ENCODE data around the gene DCLK3.

DCLK3 gene

GRCh38 chr3:36701249-36701572, 63.1 kb downstream of the DCLK3 start:
- DNase-seq (ENCODE audit: low read depth in 1 of 2, low spot score in 1 of 2), result no peak
- Histone ChIP-seq H3K27me3 (ENCODE audit: insufficient read depth, poor library complexity, severe bottlenecking) (no peaks in the 10 kb centered on the region), H3K4me3 (replicated peaks; ENCODE audit: insufficient read depth, low read length) (no peak overlapping the region), H3K27ac (replicated peaks) (no peak overlapping the region)
- TF ChIP-seq SPI1 (IDR thresholded peaks at IDR 0.05; ENCODE audit: borderline replicate concordance, low read depth) (no peak), POLR2AphosphoS5 (IDR thresholded peaks at IDR 0.05; ENCODE audit: low read depth) (no peak), CTCF (IDR thresholded peaks at IDR 0.05; ENCODE audit: insufficient read depth, low read length) (no peak), REST (IDR thresholded peaks at IDR 0.05; ENCODE audit: insufficient replicate concordance, low read depth) (no peak), GABPA (IDR thresholded peaks at IDR 0.05; ENCODE audit: low read depth) (no peak)

- TF ChIP-seq REST (IDR thresholded peaks at IDR 0.05; ENCODE audit: insufficient replicate concordance, low read depth), result no peak
- TF ChIP-seq CTCF (IDR thresholded peaks at IDR 0.05; ENCODE audit: insufficient read depth, low read length), result peak; percentile 78
- no peak overlapping the region for H3K27ac ChIP-seq (replicated peaks)
- H3K27me3 ChIP-seq (ENCODE audit: insufficient read depth, poor library complexity, severe bottlenecking), result no peaks in the 10 kb centered on the region
- peak in 1 of 2 experiments; percentile 46 for DNase-seq (ENCODE audit: low read depth in 1 of 2, low spot score in 1 of 2)
- no peak overlapping the region for H3K4me3 ChIP-seq (replicated peaks; ENCODE audit: insufficient read depth, low read length)
Measured at GRCh38 chr3:36700537-36701248, 63.7 kb downstream of the DCLK3 start.

- no peaks in the 10 kb centered on the region for H3K27me3 ChIP-seq (ENCODE audit: insufficient read depth, poor library complexity, severe bottlenecking)
- DNase-seq (ENCODE audit: low read depth in 1 of 2, low spot score in 1 of 2), result no peak
- H3K27ac ChIP-seq (replicated peaks), result no peak overlapping the region
- H3K4me3 ChIP-seq (replicated peaks; ENCODE audit: insufficient read depth, low read length), result no peak overlapping the region
- TF ChIP-seq GABPA (IDR thresholded peaks at IDR 0.05; ENCODE audit: low read depth) (no peak), POLR2AphosphoS5 (IDR thresholded peaks at IDR 0.05; ENCODE audit: low read depth) (no peak), SPI1 (IDR thresholded peaks at IDR 0.05; ENCODE audit: borderline replicate concordance, low read depth) (no peak), REST (IDR thresholded peaks at IDR 0.05; ENCODE audit: insufficient replicate concordance, low read depth) (no peak), CTCF (IDR thresholded peaks at IDR 0.05; ENCODE audit: insufficient read depth, low read length) (no peak)
Measured at GRCh38 chr3:36698314-36698713, 66.0 kb downstream of the DCLK3 start.
